CD4-positive, alpha-beta T cell treated with Interleukin-2 at 100 ng/mL for 4 hours (primary cell): ENCODE data around the gene CDK9.
"Not testable (repeated sequence)": the region's sequence is repeated elsewhere in the genome, so short reads cannot be mapped to it uniquely, and the experiment has no call there.

ENCODE experiments used
- DNase-seq: peaks from one replicate; pipeline ENCODE4 v3.0.0-alpha.2; 2020; ENCODE audit warnings: low spot score

Gene CDK9

GRCh38 chr9:127785933-127786772, at the start of gene CDK9:
CDK9 (plus strand) TSS chr9:127786034; CDS start chr9:127786149, 115 bp downstream.
- DNase-seq = peak; percentile 93

GRCh38 chr9:127738666-127739065, 47.2 kb upstream of the CDK9 start:
- no peak for DNase-seq

GRCh38 chr9:127739614-127740330, 46.1 kb upstream of the CDK9 start:
- no peak for DNase-seq

DNA sequence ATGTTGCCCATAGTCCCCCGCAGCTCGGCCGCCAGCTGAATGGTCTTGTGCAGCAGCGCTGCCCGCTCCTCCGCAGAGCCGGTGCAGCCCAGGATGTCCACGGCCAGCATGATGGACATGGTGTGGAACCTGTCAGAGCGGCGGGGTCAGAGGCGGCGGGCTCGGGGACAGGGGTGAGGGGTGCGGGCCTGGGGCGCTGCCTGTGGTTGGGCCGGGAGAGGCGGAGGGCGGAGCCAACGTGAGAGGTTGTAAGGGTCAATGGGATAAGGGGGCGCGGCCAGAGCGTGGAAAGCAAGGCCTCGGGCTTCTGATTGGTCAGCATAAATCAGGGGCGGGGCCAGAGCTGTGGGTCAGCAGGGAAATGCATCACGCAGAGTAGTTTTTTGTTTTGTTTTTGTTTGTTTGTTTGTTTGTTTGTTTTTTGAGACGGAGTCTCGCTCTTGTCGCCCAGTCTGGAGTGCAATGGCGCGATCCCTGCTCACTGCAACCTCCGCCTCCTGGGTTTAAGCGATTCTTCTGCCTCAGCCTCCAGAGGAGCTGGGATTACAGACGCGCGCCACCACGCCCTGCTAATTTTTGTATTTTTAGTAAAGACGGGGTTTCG, 43.9 kb upstream of the CDK9 start:
- no peak for DNase-seq

- DNase-seq = no peak
Measured at GRCh38 chr9:127742435-127743088, 43.3 kb upstream of the CDK9 start.

- DNase-seq = no peak
Measured at GRCh38 chr9:127744398-127745110, 41.3 kb upstream of the CDK9 start.

DNA sequence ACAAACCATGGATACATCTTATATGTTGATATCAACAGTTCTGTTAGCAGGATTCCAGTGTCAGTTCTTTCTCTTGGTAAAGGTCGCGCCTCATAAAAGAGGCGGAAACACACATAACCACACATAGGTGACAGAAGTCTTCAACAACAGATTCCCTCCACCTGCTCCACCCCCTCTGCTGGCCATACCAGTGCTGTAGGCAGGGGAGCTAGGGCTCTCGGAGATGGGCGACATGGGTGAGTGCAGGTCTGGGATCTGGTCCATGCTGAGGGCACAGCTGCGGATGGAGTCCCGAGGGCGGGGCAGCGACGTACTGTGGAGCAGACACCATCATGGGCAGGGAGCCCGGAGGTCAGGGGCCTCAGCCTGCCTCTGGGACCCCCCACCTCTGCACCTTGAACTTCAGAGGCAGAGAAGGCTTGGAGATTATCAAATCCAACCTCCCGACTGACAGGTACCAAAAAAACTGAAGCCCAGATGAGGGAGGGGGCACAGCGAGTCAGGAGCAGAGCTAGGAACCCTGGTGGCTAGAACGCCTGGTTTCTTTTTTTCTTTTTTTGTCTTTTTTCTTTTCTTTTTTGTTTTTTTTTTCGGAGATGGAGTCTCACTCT, 38.8 kb upstream of the CDK9 start:
- DNase-seq = peak; percentile 49

- no peak for DNase-seq
Measured at GRCh38 chr9:127749090-127749787, 36.6 kb upstream of the CDK9 start.

DNA sequence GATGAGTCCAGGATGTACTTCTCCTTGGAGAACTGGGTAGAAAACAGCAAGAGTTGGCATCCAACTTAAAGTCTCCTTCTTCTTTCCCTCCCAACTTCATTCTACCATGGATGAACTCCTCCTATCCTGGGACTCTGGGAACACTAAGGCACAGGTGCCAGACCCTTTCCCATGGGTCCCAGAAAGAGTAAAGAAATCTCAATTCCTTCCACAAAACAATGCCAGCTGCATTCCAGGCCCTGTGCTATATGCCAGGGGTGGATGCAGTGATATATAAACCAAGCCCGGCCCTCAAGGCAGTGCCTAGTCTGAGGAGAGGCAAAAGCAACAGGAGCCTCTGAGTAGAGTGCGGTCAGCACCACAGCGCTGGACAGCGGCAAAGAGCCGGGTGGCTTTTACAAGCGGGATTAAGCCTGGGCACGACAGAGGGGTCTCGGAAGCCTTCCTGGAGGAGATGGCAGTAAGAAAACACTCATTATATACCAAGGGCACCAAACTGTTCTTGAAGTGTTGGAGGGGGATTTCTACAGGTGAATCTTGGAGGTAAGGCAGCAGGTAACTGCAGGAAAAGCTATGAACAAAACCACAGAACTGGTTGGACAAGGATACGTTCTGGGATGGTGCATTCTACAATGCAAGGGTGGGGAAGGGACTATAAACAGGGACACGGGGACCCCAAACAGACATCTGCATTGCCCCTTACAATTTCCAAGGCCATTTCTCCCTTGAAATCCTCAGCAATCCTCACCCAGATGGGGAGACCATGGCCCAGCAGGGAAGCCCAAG, 34.4 kb upstream of the CDK9 start:
- no peak for DNase-seq

DNA sequence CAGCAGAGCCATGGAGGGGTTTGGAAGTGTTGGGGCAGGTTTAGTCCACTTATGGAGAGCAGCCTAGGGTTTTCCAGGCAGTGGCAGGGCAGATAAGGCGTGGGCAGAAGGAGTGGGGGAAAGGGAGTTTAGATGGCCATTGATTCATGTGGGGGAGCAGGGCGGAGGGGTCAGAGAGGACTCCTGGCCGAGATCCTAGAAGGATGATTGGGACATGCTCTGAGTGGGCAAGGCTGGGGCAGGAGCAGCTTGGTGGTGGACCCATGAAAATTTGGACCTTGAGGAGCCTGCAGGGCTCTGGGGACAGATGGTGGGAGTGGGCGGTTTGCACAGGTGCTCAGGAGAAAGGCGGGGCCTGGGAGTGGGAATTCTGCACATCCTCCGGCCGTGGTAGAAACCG, 32.7 kb upstream of the CDK9 start:
- no peak for DNase-seq

GRCh38 chr9:127753622-127754021, 32.2 kb upstream of the CDK9 start:
- DNase-seq = no peak

- DNase-seq = no peak
Measured at GRCh38 chr9:127754099-127755060, 31.5 kb upstream of the CDK9 start.

- no peak for DNase-seq
Measured at GRCh38 chr9:127755061-127756060, 30.5 kb upstream of the CDK9 start.

DNA sequence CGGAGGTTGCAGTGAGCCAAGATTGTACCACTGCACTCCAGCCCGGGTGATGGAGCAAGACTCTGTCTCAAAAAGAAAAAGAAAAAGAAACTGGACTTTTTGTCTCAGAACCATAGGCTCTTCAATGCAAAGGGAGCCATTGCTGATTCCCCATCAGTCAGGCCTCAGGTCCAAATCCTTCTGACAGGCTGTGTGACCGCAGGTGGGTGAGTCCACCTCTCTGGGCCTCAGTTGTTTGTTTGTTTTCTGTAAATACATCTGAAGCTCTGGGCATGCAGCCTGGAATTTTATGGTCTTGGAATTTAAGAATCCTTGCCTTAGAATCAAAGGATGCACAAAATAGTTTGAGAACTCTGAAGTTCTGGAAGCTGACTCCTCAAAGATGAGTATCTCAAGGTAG, 29.6 kb upstream of the CDK9 start:
- no peak for DNase-seq

- not testable (repeated sequence) for DNase-seq
Measured at GRCh38 chr9:127756776-127757175, 29.1 kb upstream of the CDK9 start.

DNA sequence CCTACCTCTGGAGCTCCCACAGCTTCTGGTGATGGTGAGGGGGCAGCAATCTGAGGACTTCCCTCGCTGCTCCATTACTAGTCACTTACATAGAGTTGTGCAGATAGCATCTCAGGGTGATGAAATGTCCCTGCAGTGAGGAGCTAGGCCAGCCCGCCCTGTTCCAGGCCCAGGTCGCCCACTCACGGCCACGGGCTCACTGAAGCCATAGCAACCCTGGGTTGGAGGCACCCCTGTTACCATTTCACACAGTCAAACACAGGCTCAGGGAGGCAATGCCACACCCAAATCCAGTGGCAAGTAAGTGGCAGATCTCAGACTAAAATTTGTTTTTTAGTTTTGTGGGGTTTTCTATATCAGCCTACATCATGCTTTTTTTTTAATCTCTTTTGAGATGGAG, 27.0 kb upstream of the CDK9 start:
- no peak for DNase-seq

GRCh38 chr9:127761061-127761460, 24.8 kb upstream of the CDK9 start:
- no peak for DNase-seq
